ENCODE results near the gene KATNAL2. TPM values are rescaled to one million over a fixed set of nuclear protein-coding genes. Genes with fewer than 3 reads are reported as not detected.

KATNAL2 gene
- total and polyA plus RNA-seq, 2 experiments from 2014 or later = 4.3 to 4.4 TPM

DNA sequence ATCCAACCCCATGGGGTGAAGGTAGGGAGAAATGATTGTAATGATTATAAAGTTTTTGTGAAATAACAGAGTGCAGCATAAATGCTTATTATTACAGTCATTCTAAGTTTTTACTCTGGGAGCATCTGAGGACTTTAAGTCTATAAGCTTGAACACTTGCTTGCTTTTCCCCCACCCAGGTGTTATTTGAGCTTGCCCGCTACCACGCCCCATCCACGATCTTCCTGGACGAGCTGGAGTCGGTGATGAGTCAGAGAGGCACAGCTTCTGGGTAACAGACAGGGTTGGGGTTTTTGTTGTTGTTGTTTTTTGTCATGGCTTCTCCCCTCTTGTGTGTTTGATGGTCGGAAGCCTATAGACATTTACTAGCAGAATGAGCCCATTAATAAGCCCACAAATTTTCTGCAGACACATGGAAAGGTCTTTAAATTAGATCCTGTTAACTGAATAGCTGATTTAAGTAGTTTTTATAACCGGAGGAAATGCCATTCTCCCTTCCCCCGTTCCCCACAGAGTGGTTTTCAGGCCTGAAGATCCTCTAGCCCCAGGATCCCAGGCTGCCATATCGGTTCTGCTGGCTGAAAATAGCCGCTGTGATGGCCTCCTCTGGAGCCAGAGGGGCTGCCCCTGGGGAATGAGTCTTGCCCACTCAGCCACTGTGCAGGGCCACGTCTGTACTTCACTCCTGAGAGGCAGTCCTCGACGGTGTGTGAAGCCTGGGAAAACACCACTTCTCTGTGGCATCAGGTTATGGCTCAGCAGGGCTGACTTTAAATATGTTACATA is 157.9 kb downstream of the KATNAL2 start:
- no peaks in the 10 kb centered on the region for H4K20me1 ChIP-seq (ENCODE audit: insufficient read depth, poor library complexity, severe bottlenecking)
- no peaks in the 10 kb centered on the region for H3K9me3 ChIP-seq (ENCODE audit: low read depth)
- no peak overlapping the region for H2AFZ ChIP-seq
- H3K79me2 ChIP-seq = no peaks in the 10 kb centered on the region
- no peak overlapping the region for H3K27ac ChIP-seq
- H3K27me3 ChIP-seq = no peaks in the 10 kb centered on the region
- 39% methylated on average over 13 of the region's 13 CpGs for WGBS (ENCODE audit: low lambda C conversion rate, missing lambda C conversion rate)
- H3K9me2 ChIP-seq (replicated peaks; ENCODE audit: insufficient read depth) = peaks cover 3% of the 10 kb centered on the region
- H3K4me2 ChIP-seq = peak overlapping the region; percentile 51
- peak; percentile 28 for DNase-seq (ENCODE audit: low spot score)
- no peak for TF ChIP-seq EZH2phosphoT487 (IDR thresholded peaks at IDR 0.05; ENCODE audit: low read depth, severe bottlenecking, unreplicated experiment)
- TF ChIP-seq, protein P1, sequence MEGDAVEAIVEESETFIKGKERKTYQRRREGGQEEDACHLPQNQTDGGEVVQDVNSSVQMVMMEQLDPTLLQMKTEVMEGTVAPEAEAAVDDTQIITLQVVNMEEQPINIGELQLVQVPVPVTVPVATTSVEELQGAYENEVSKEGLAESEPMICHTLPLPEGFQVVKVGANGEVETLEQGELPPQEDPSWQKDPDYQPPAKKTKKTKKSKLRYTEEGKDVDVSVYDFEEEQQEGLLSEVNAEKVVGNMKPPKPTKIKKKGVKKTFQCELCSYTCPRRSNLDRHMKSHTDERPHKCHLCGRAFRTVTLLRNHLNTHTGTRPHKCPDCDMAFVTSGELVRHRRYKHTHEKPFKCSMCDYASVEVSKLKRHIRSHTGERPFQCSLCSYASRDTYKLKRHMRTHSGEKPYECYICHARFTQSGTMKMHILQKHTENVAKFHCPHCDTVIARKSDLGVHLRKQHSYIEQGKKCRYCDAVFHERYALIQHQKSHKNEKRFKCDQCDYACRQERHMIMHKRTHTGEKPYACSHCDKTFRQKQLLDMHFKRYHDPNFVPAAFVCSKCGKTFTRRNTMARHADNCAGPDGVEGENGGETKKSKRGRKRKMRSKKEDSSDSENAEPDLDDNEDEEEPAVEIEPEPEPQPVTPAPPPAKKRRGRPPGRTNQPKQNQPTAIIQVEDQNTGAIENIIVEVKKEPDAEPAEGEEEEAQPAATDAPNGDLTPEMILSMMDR (IDR thresholded peaks at IDR 0.05; ENCODE audit: poor library complexity) = no peak
- no peak for TF ChIP-seq EZH2 (IDR thresholded peaks at IDR 0.05; ENCODE audit: borderline replicate concordance)
- no peaks in the 10 kb centered on the region for H3K36me3 ChIP-seq (replicated peaks; ENCODE audit: insufficient read depth, low read depth)
- no peak overlapping the region for H3K4me3 ChIP-seq
- H3K4me1 ChIP-seq (ENCODE audit: insufficient read depth) = peaks cover 14% of the 10 kb centered on the region

DNA sequence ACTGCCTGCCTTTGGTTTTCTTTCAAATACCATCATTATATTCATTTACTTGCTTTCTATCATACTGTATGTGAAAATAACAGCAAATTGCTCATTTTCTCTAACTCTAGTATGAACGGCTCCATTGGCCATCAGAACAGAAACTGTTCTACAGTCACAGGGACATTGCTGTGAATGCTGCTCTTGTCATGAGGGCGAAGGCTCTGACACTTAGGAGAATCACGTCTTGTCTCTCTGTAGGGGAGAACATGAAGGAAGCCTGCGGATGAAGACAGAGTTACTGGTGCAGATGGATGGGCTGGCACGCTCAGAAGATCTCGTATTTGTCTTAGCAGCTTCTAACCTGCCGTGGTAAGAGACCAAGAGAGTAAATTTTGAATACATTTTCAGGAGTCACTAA is 159.7 kb downstream of the KATNAL2 start:
- Histone ChIP-seq H4K20me1 (ENCODE audit: insufficient read depth, poor library complexity, severe bottlenecking) (no peaks in the 10 kb centered on the region), H3K9me3 (ENCODE audit: low read depth) (no peaks in the 10 kb centered on the region), H3K4me1 (ENCODE audit: insufficient read depth) (peaks cover 14% of the 10 kb centered on the region), H3K27me3 (no peaks in the 10 kb centered on the region), H2AFZ (no peak overlapping the region), H3K4me2 (no peak overlapping the region), H3K9me2 (replicated peaks; ENCODE audit: insufficient read depth) (peaks cover 3% of the 10 kb centered on the region), H3K4me3 (no peak overlapping the region), H3K27ac (no peak overlapping the region), H3K36me3 (replicated peaks; ENCODE audit: insufficient read depth, low read depth) (no peaks in the 10 kb centered on the region), H3K79me2 (no peaks in the 10 kb centered on the region)
- 80% methylated on average over 7 of the region's 7 CpGs for WGBS (ENCODE audit: low lambda C conversion rate, missing lambda C conversion rate)
- TF ChIP-seq, protein P1 (IDR thresholded peaks at IDR 0.05; ENCODE audit: poor library complexity) = no peak
- TF ChIP-seq EZH2 (IDR thresholded peaks at IDR 0.05; ENCODE audit: borderline replicate concordance) (no peak), EZH2phosphoT487 (IDR thresholded peaks at IDR 0.05; ENCODE audit: low read depth, severe bottlenecking, unreplicated experiment) (no peak)
- no peak for DNase-seq (ENCODE audit: low spot score)

DNA sequence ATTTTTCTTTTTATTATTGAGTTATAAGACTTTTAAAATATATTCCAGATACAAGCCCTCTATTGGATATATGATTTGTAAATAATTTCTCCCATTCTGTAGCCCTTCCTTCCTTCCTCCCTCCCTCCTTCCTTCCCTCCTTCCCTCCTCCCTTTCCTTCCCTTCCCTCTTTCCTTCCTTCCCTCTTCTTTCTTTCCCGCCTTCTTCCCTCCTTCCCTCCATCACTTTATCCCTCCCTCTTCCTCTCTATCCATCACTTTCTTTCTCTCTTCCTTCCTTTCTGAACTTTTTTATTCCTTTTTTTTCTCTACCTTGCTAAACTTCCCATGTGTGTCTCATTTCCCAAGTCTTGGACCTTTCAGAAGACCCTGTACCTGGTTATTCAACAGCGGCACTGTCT is 163.5 kb downstream of the KATNAL2 start:
- H3K27ac ChIP-seq = no peak overlapping the region
- H3K4me2 ChIP-seq = no peak overlapping the region
- H2AFZ ChIP-seq = no peak overlapping the region
- no peaks in the 10 kb centered on the region for H3K27me3 ChIP-seq
- H3K36me3 ChIP-seq (replicated peaks; ENCODE audit: insufficient read depth, low read depth) = no peaks in the 10 kb centered on the region
- peaks cover 3% of the 10 kb centered on the region for H3K9me2 ChIP-seq (replicated peaks; ENCODE audit: insufficient read depth)
- H4K20me1 ChIP-seq (ENCODE audit: insufficient read depth, poor library complexity, severe bottlenecking) = no peaks in the 10 kb centered on the region
- no peaks in the 10 kb centered on the region for H3K79me2 ChIP-seq
- H3K9me3 ChIP-seq (ENCODE audit: low read depth) = no peaks in the 10 kb centered on the region
- no peak for DNase-seq (ENCODE audit: low spot score)
- peaks cover 2% of the 10 kb centered on the region for H3K4me1 ChIP-seq (ENCODE audit: insufficient read depth)
- TF ChIP-seq, protein P1 (IDR thresholded peaks at IDR 0.05; ENCODE audit: poor library complexity) = no peak
- TF ChIP-seq EZH2 (IDR thresholded peaks at IDR 0.05; ENCODE audit: borderline replicate concordance) = no peak
- TF ChIP-seq EZH2phosphoT487 (IDR thresholded peaks at IDR 0.05; ENCODE audit: low read depth, severe bottlenecking, unreplicated experiment) = no peak
- no peak overlapping the region for H3K4me3 ChIP-seq
- WGBS (ENCODE audit: low lambda C conversion rate, missing lambda C conversion rate) = 100% methylated on average over 2 of the region's 2 CpGs
